ENCODE results near the gene MARVELD3. TPM values are rescaled to one million over a fixed set of nuclear protein-coding genes. Genes with fewer than 3 reads are reported as not detected.

The MARVELD3 gene
- total RNA-seq, 1 donor from 2014 or later, result 2.2 TPM

DNA sequence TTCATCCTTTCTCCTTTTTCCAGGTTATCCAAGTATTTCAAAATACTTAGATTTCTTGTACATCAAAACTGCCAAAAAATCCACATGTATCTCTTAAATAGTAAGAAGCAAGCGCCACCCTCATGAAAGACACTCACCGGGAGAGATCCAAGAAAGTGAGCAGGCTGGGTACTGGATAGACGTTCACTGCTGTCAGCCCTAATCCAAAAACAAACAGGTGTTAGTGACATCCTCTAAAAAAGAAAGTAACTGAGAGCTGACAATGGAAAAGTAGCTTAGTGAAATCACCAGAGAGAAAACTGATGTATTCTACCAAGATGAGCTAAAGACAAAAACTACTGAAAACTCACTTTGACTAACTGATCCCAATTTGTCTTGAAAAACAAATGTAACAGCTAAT, 46.1 kb downstream of the MARVELD3 start:
- DNase-seq (ENCODE audit: low spot score), result peak; percentile 11
- H3K79me2 ChIP-seq (ENCODE audit: low read depth), result no peaks in the 10 kb centered on the region
- TF ChIP-seq EZH2 (IDR thresholded peaks at IDR 0.05), result no peak
- TF ChIP-seq, protein P1, sequence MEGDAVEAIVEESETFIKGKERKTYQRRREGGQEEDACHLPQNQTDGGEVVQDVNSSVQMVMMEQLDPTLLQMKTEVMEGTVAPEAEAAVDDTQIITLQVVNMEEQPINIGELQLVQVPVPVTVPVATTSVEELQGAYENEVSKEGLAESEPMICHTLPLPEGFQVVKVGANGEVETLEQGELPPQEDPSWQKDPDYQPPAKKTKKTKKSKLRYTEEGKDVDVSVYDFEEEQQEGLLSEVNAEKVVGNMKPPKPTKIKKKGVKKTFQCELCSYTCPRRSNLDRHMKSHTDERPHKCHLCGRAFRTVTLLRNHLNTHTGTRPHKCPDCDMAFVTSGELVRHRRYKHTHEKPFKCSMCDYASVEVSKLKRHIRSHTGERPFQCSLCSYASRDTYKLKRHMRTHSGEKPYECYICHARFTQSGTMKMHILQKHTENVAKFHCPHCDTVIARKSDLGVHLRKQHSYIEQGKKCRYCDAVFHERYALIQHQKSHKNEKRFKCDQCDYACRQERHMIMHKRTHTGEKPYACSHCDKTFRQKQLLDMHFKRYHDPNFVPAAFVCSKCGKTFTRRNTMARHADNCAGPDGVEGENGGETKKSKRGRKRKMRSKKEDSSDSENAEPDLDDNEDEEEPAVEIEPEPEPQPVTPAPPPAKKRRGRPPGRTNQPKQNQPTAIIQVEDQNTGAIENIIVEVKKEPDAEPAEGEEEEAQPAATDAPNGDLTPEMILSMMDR (IDR thresholded peaks at IDR 0.05), result no peak
- Mint-ChIP-seq H3K4me3 (no peak overlapping the region), H3K27ac (no peak overlapping the region), H3K9me3 (no peaks in the 10 kb centered on the region), H3K27me3 (ENCODE audit: insufficient read depth, low read depth) (peaks cover 4% of the 10 kb centered on the region), H3K36me3 (peaks cover 22% of the 10 kb centered on the region), H3K4me1 (no peaks in the 10 kb centered on the region)
- no peaks in the 10 kb centered on the region for H3K9me3 ChIP-seq (ENCODE audit: low read depth)
- H3K4me2 ChIP-seq, result no peak overlapping the region
- peaks cover 19% of the 10 kb centered on the region for H3K4me1 ChIP-seq
- H3K27me3 ChIP-seq, result no peaks in the 10 kb centered on the region
- peak overlapping the region; percentile 31 for H3K27ac ChIP-seq
- H3K36me3 ChIP-seq, result no peaks in the 10 kb centered on the region
- H2AFZ ChIP-seq (replicated peaks), result no peak overlapping the region
- H3K4me3 ChIP-seq, result no peak overlapping the region
- peaks cover 13% of the 10 kb centered on the region for H3F3A ChIP-seq (ENCODE audit: low read depth)
- H4K20me1 ChIP-seq (ENCODE audit: low read depth), result no peaks in the 10 kb centered on the region
- H3K9ac ChIP-seq, result no peak overlapping the region

DNA sequence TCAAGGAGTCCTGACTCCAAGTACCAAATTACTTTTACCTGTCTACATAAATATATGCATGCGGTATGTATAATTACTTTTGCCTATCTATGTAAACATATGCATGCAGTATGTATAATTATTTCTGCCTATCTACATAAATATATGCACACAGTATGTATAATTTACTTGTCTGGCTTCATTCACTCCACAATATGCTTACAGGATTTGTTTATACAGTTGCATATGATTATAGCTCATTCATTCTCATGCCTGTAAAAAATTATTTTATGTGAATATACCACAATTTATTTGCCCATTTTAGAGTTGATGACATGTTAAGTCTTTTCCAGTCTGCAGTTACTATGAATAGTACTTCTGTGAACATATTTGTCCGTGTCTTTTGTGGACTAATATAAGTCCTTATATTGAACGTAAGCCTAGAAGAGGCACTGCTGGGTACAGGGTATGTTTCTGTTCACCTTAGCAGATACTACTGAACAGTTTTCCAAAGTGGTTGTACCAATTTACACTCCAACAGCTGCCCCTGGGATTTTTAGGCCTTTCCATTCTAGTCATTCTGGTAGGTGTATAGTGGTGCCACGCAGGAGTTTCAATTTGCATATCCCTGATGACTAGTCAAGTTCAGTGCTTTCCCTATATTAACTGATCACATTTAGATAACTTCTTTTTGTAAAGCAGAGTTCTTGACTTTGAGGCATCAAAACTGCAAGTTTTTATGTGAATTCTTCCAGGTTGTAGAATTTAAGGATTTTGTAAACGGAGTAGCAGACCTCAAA, 47.0 kb downstream of the MARVELD3 start:
- peaks cover 24% of the 10 kb centered on the region for H3K36me3 Mint-ChIP-seq

DNA sequence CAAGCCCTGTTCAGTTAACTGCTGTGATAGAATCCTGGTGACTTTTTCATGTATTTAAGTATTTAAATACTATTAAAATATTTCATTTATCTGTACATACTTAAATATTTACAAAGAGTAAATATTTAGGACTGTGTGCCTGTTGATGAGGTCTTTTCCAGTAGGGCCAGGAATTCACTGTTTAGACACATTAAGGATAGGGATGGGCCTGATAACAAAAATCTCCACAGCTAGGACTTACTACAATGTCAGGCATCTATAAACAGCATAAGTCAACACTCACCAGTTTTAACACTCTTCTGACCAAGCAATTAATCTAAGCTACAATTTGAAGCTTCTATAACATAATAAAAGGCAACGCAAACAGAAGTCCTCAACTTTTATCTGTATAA, 47.6 kb downstream of the MARVELD3 start:
- H3K36me3 ChIP-seq, result no peaks in the 10 kb centered on the region
- Mint-ChIP-seq H3K27me3 (ENCODE audit: insufficient read depth, low read depth) (peaks cover 4% of the 10 kb centered on the region), H3K4me1 (no peaks in the 10 kb centered on the region), H3K4me3 (no peak overlapping the region), H3K27ac (no peak overlapping the region), H3K9me3 (no peaks in the 10 kb centered on the region), H3K36me3 (peaks cover 24% of the 10 kb centered on the region)
- H4K20me1 ChIP-seq (ENCODE audit: low read depth), result no peaks in the 10 kb centered on the region
- H3K4me3 ChIP-seq, result no peak overlapping the region
- no peaks in the 10 kb centered on the region for H3K79me2 ChIP-seq (ENCODE audit: low read depth)
- H3K9me3 ChIP-seq (ENCODE audit: low read depth), result no peaks in the 10 kb centered on the region
- H2AFZ ChIP-seq (replicated peaks), result no peak overlapping the region
- no peaks in the 10 kb centered on the region for H3K27me3 ChIP-seq
- no peak for DNase-seq (ENCODE audit: low spot score)
- peaks cover 13% of the 10 kb centered on the region for H3F3A ChIP-seq (ENCODE audit: low read depth)
- H3K4me1 ChIP-seq, result peaks cover 19% of the 10 kb centered on the region
- no peak overlapping the region for H3K4me2 ChIP-seq
- no peak for TF ChIP-seq EZH2 (IDR thresholded peaks at IDR 0.05)
- no peak overlapping the region for H3K9ac ChIP-seq
- H3K27ac ChIP-seq, result no peak overlapping the region

More for the DNA sequence above, 47.0 kb downstream of the MARVELD3 start:
- Histone ChIP-seq H2AFZ (replicated peaks) (no peak overlapping the region), H3K27ac (peak overlapping the region; percentile 31), H3F3A (ENCODE audit: low read depth) (peaks cover 13% of the 10 kb centered on the region), H3K27me3 (no peaks in the 10 kb centered on the region), H3K9ac (no peak overlapping the region), H3K79me2 (ENCODE audit: low read depth) (no peaks in the 10 kb centered on the region), H3K9me3 (ENCODE audit: low read depth) (no peaks in the 10 kb centered on the region), H3K4me1 (peaks cover 19% of the 10 kb centered on the region), H4K20me1 (ENCODE audit: low read depth) (no peaks in the 10 kb centered on the region), H3K4me3 (no peak overlapping the region), H3K4me2 (no peak overlapping the region), H3K36me3 (no peaks in the 10 kb centered on the region)
- Mint-ChIP-seq H3K4me1 (no peaks in the 10 kb centered on the region), H3K27me3 (ENCODE audit: insufficient read depth, low read depth) (peaks cover 4% of the 10 kb centered on the region), H3K4me3 (no peak overlapping the region), H3K27ac (no peak overlapping the region), H3K9me3 (no peaks in the 10 kb centered on the region)
- no peak for TF ChIP-seq EZH2 (IDR thresholded peaks at IDR 0.05)
- TF ChIP-seq, protein P1 (IDR thresholded peaks at IDR 0.05), result no peak
- TF ChIP-seq EZH2phosphoT487 (IDR thresholded peaks at IDR 0.05), result no peak
- DNase-seq (ENCODE audit: low spot score), result no peak

DNA sequence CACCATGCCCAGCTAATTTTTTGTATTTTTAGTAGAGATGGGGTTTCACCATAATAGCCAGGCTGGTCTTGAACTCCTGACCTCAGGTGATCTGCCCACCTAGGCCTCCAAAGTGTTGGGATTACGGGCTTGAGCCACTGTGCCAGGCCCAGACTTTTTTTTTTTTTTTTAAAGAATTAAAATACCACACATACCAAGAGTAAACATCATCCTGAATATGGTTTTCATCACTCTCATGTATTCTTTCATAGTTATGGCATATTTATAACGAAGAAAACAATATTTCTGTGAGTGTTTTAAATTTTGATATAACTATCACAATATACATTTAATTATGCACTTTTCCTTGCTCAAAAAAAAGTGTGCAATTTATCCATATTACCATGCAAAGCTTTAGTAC, 48.2 kb downstream of the MARVELD3 start:
- TF ChIP-seq, protein P1 (IDR thresholded peaks at IDR 0.05), result no peak
- TF ChIP-seq EZH2phosphoT487 (IDR thresholded peaks at IDR 0.05), result no peak
- TF ChIP-seq EZH2 (IDR thresholded peaks at IDR 0.05), result no peak
- H4K20me1 ChIP-seq (ENCODE audit: low read depth), result no peaks in the 10 kb centered on the region
- Mint-ChIP-seq H3K4me3 (no peak overlapping the region), H3K4me1 (no peaks in the 10 kb centered on the region), H3K36me3 (peaks cover 26% of the 10 kb centered on the region), H3K9me3 (no peaks in the 10 kb centered on the region), H3K27ac (no peak overlapping the region), H3K27me3 (ENCODE audit: insufficient read depth, low read depth) (peaks cover 4% of the 10 kb centered on the region)
- H2AFZ ChIP-seq (replicated peaks), result no peak overlapping the region
- H3K79me2 ChIP-seq (ENCODE audit: low read depth), result no peaks in the 10 kb centered on the region
- peaks cover 19% of the 10 kb centered on the region for H3K4me1 ChIP-seq
- H3K36me3 ChIP-seq, result no peaks in the 10 kb centered on the region
- no peaks in the 10 kb centered on the region for H3K9me3 ChIP-seq (ENCODE audit: low read depth)
- no peaks in the 10 kb centered on the region for H3K27me3 ChIP-seq
- H3K9ac ChIP-seq, result no peak overlapping the region
- DNase-seq (ENCODE audit: low spot score), result no peak
- H3K4me2 ChIP-seq, result no peak overlapping the region
- H3K4me3 ChIP-seq, result no peak overlapping the region
- H3K27ac ChIP-seq, result no peak overlapping the region
- peaks cover 13% of the 10 kb centered on the region for H3F3A ChIP-seq (ENCODE audit: low read depth)
